ENCODE data around the gene DOC2A. TPM values are rescaled to one million over a fixed set of nuclear protein-coding genes. Genes with fewer than 3 reads are reported as not detected.
A peak's percentile ranks its signal among the peaks of the same experiment; 100 is the strongest.

DOC2A gene
- total and polyA plus RNA-seq, 2 donors from 2014 or later, result 1.9 to 3.5 TPM

GRCh38 chr16:29978564-29979270 is 32.1 kb downstream of the DOC2A start:
- TF ChIP-seq CTCF (IDR thresholded peaks at IDR 0.05; ENCODE audit: borderline replicate concordance, extremely low read depth, insufficient read depth), result no peak
- intact Hi-C loops (cut with DNase I), result no loop called here
- no peak overlapping the region for H3K27ac ChIP-seq (ENCODE audit: low read depth in 2 of 2, low read length in 2 of 2)
- H3K27me3 ChIP-seq (ENCODE audit: control insufficient read depth, insufficient read depth, low read length), result no peaks in the 10 kb centered on the region
- H3K36me3 ChIP-seq (ENCODE audit: control insufficient read depth in 2 of 3, insufficient read depth in 3 of 3, low read length in 3 of 3), result peaks cover 17 to 63% (median 47%) of the 10 kb centered on the region in 3 donors
- no peak for DNase-seq
- peaks cover 3 to 30% (median 14%) of the 10 kb centered on the region in 3 donors for H3K4me1 ChIP-seq (ENCODE audit: control insufficient read depth in 2 of 3, insufficient read depth in 2 of 3, low read depth in 1 of 3, low read length in 3 of 3)
- no peaks in the 10 kb centered on the region for H3K9me3 ChIP-seq (ENCODE audit: control insufficient read depth in 2 of 3, insufficient read depth in 1 of 3, low read length in 3 of 3)
- H3K4me3 ChIP-seq (ENCODE audit: low read length in 3 of 3), result no peak overlapping the region
- no peak for FAIRE-seq
- H3K9ac ChIP-seq (ENCODE audit: low read length in 3 of 3), result no peak overlapping the region

- Histone ChIP-seq H3K36me3 (ENCODE audit: control insufficient read depth in 2 of 3, insufficient read depth in 3 of 3, low read length in 3 of 3) (peaks cover 17 to 56% (median 42%) of the 10 kb centered on the region in 3 donors), H3K4me3 (ENCODE audit: low read length in 3 of 3) (peak overlapping the region in 1 of 3 donors; percentile 96)
Observed at GRCh38 chr16:29978081-29978480, 32.7 kb downstream of the DOC2A start.

GRCh38 chr16:29977063-29977825 is 33.6 kb downstream of the DOC2A start:
- intact Hi-C loops (cut with DNase I), result no loop called here
- no peaks in the 10 kb centered on the region for H3K27me3 ChIP-seq (ENCODE audit: control insufficient read depth, insufficient read depth, low read length)
- no peak for FAIRE-seq
- DNase-seq, result no peak
- TF ChIP-seq CTCF (IDR thresholded peaks at IDR 0.05; ENCODE audit: borderline replicate concordance, extremely low read depth, insufficient read depth), result no peak
- H3K36me3 ChIP-seq (ENCODE audit: control insufficient read depth in 2 of 3, insufficient read depth in 3 of 3, low read length in 3 of 3), result peaks cover 17 to 48% (median 34%) of the 10 kb centered on the region in 3 donors
- H3K9ac ChIP-seq (ENCODE audit: low read length in 3 of 3), result peak overlapping the region in 1 of 3 donors; percentile 38
- no peaks in the 10 kb centered on the region for H3K9me3 ChIP-seq (ENCODE audit: control insufficient read depth in 2 of 3, insufficient read depth in 1 of 3, low read length in 3 of 3)
- peak overlapping the region; percentile 7 to 96 (median 86) for H3K4me3 ChIP-seq (ENCODE audit: low read length in 3 of 3)
- peak overlapping the region in 1 of 2 donors; percentile 15 for H3K27ac ChIP-seq (ENCODE audit: low read depth in 2 of 2, low read length in 2 of 2)
- peaks cover 3 to 30% (median 14%) of the 10 kb centered on the region in 3 donors for H3K4me1 ChIP-seq (ENCODE audit: control insufficient read depth in 2 of 3, insufficient read depth in 2 of 3, low read depth in 1 of 3, low read length in 3 of 3)

More at GRCh38 chr16:29978081-29978480, 32.7 kb downstream of the DOC2A start:
- no peaks in the 10 kb centered on the region for H3K9me3 ChIP-seq (ENCODE audit: control insufficient read depth in 2 of 3, insufficient read depth in 1 of 3, low read length in 3 of 3)
- H3K27ac ChIP-seq (ENCODE audit: low read depth in 2 of 2, low read length in 2 of 2), result no peak overlapping the region
- H3K9ac ChIP-seq (ENCODE audit: low read length in 3 of 3), result no peak overlapping the region
- intact Hi-C loops (cut with DNase I), result no loop called here
- DNase-seq, result peak in 1 of 5 donors; percentile 17
- no peaks in the 10 kb centered on the region for H3K27me3 ChIP-seq (ENCODE audit: control insufficient read depth, insufficient read depth, low read length)
- H3K4me1 ChIP-seq (ENCODE audit: control insufficient read depth in 2 of 3, insufficient read depth in 2 of 3, low read depth in 1 of 3, low read length in 3 of 3), result peaks cover 3 to 30% (median 14%) of the 10 kb centered on the region in 3 donors
- FAIRE-seq, result no peak
- TF ChIP-seq CTCF (IDR thresholded peaks at IDR 0.05; ENCODE audit: borderline replicate concordance, extremely low read depth, insufficient read depth), result no peak

Data from kidney (tissue), 14 donors.